Common myeloid progenitor, CD34-positive (primary cell): ENCODE results near the gene NPIPA1. TPM values are rescaled to one million over a fixed set of nuclear protein-coding genes. Genes with fewer than 3 reads are reported as not detected.
"Not testable (repeated sequence)": the region's sequence is repeated elsewhere in the genome, so short reads cannot be mapped to it uniquely, and the experiment has no call there.

ENCODE experiments used
- CTCF ChIA-PET: fragments of 350-600 bp; sonication (Branson Sonifier 250); formaldehyde crosslinking; loops from one replicate; lab custom pipeline; 2021; ENCODE audit warnings: antibody characterized with exemption; lab: Charles Lee
- POLR2A ChIA-PET: fragments of 350-600 bp; sonication (Branson Sonifier 250); formaldehyde crosslinking; loops from one replicate; lab custom pipeline; 2021; ENCODE audit warnings: antibody characterized with exemption; lab: Charles Lee
- DNase-seq, 3 donors: peaks; one replicate each; pipeline versions ENCODE4 v3.0.0 to v3.0.0-alpha.2; 2013
- H3K27ac ChIP-seq, 2 experiments: 1 replicate in 1 of 2; 2 replicates in 1 of 2; pipeline ENCODE4 v1.7.0; 2013; ENCODE audit warnings: inconsistent platforms in 2 of 2, low read length in 2 of 2, mild to moderate bottlenecking in 2 of 2, low read depth in 1 of 2, moderate library complexity in 1 of 2; ENCODE audit not compliant: severe bottlenecking in 2 of 2, insufficient read depth in 1 of 2, poor library complexity in 1 of 2
- H3K27me3 ChIP-seq, 5 experiments: replicated peaks in 2 of 5; 1 replicate in 3 of 5; 2 replicates in 2 of 5; pipeline versions ENCODE4 v1.6.1 to v1.7.0; 2013; ENCODE audit warnings: low read length in 4 of 5, mild to moderate bottlenecking in 2 of 5, moderate library complexity in 2 of 5, inconsistent platforms in 1 of 5; ENCODE audit not compliant: insufficient read depth in 5 of 5, control insufficient read depth in 4 of 5
- H3K36me3 ChIP-seq, 4 experiments: 1 replicate in 2 of 4; 2 replicates in 2 of 4; pipeline versions ENCODE4 v1.6.1 to v1.7.0; 2013; ENCODE audit warnings: low read length in 3 of 4, control low read depth in 1 of 4, mild to moderate bottlenecking in 1 of 4; ENCODE audit not compliant: control insufficient read depth in 4 of 4, insufficient read depth in 4 of 4
- H3K4me1 ChIP-seq, 4 experiments: 1 replicate in 3 of 4; 2 replicates in 1 of 4; pipeline versions ENCODE4 v1.6.1 to v1.7.1; 2013; ENCODE audit warnings: low read length in 3 of 4, mild to moderate bottlenecking in 3 of 4, control low read depth in 1 of 4, inconsistent platforms in 1 of 4, moderate library complexity in 1 of 4; ENCODE audit not compliant: control insufficient read depth in 4 of 4, insufficient read depth in 4 of 4; ENCODE audit errors: control extremely low read depth in 1 of 4
- H3K4me3 ChIP-seq, 7 experiments: 1 replicate in 4 of 7; 2 replicates in 3 of 7; pipeline versions ENCODE4 v1.5.1 to v1.7.0; 2013; ENCODE audit warnings: mild to moderate bottlenecking in 7 of 7, low read length in 6 of 7, moderate library complexity in 6 of 7, inconsistent platforms in 2 of 7, low read depth in 2 of 7, control low read depth in 1 of 7; ENCODE audit not compliant: insufficient read depth in 4 of 7, control insufficient read depth in 1 of 7; ENCODE audit errors: extremely low read depth in 1 of 7
- H3K9me3 ChIP-seq, 5 experiments: 1 replicate in 4 of 5; 2 replicates in 1 of 5; pipeline versions ENCODE4 v1.6.1 to v1.7.1; 2013; ENCODE audit warnings: low read length in 4 of 5, mild to moderate bottlenecking in 2 of 5, inconsistent platforms in 1 of 5, low read depth in 1 of 5, moderate library complexity in 1 of 5; ENCODE audit not compliant: control insufficient read depth in 4 of 5, insufficient read depth in 2 of 5; ENCODE audit errors: control extremely low read depth in 1 of 5
- WGBS: methylation state at CpG from one replicate; pipeline ENCODE4 v1.1.5; 2013; ENCODE audit not compliant: insufficient coverage; 5-methylcytosine and 5-hydroxymethylcytosine counted together
- polyA plus RNA-seq: library from polyadenylated mRNA; unstranded; fragments of 120-200 nt; gene quantifications from one replicate; pipeline ENCODE4 v1.2.1, GENCODE V29; 2013

Gene NPIPA1
- polyA plus RNA-seq: 93.9 TPM

DNA sequence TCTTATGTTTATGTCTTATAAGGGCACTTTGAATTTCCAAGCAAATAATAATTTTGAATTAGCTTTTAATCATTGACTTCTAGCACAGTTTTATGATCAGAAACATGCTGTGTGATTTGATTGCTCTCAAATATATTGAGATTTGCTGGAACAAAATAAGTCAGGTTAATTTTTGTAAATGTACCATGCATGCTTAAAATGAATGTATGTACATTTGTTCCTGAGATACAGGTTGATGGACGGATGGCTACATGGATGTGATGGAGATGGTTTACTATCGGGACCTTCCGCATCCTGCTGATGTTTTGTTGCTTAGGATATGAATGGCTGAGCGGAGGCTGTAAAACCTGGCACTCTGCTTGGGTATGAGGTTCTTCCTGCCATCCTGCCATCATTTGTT, at the start of gene NPIPA1:
Gene NPIPA1 (plus strand): TSS at position 301 of the 400 bp plus-strand sequence. CDS start 0 bp downstream, at position 301.
- H3K27me3 ChIP-seq, POLR2A ChIA-PET, H3K4me3 ChIP-seq, CTCF ChIA-PET, H3K9me3 ChIP-seq, H3K4me1 ChIP-seq, H3K36me3 ChIP-seq, DNase-seq, H3K27ac ChIP-seq: not testable (repeated sequence)
- no CpG with 5 or more reads among the region's 4 CpGs for WGBS

DNA sequence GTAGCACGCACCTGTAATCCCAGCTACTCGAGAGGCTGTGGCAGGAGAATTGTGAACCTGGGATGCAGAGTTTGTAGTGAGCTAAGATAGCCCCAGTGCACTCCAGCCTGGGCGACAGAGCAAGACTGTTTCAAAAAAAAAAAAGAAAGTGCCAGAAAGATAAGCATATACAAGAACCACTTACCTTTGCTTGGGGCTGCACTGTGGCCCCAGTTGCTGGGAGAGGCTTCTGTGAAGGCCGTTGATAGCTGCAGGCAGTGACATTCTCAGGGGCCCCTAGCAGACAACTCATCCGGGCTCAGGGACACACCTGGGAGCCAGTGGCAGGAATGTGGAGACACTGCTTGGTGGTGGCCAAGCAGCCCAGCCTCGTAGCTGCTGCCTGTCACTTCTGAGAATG, 45.1 kb upstream of the NPIPA1 start:
- DNase-seq, H3K27me3 ChIP-seq, POLR2A ChIA-PET, CTCF ChIA-PET, H3K27ac ChIP-seq, H3K36me3 ChIP-seq, H3K4me3 ChIP-seq, H3K9me3 ChIP-seq, H3K4me1 ChIP-seq: not testable (repeated sequence)
- WGBS: 100% methylated on average over 1 of the region's 6 CpGs

DNA sequence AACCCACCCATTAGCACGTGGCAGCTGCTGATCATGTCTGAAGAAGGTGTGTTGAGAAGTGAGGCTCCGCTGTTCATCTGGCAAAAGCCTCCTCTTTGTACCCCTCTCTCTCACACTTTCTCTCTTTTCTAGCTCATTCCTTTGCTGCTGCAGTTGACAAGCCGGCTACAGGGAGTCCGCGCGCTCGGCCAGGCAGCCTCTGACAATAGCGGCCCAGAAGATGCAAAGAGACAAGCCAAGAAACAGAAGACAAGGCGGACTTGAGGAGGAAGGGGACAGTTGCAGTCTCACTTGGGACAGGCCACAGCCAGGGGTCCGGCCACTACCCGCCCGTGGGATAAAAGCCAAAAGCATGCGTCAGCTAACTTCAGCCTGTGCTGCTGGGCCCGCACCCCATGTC, 41.9 kb upstream of the NPIPA1 start:
- CTCF ChIA-PET, H3K9me3 ChIP-seq, H3K27ac ChIP-seq, H3K36me3 ChIP-seq, H3K27me3 ChIP-seq, H3K4me1 ChIP-seq, POLR2A ChIA-PET, DNase-seq, H3K4me3 ChIP-seq: not testable (repeated sequence)
- WGBS: 93% methylated on average over 7 of the region's 14 CpGs

DNA sequence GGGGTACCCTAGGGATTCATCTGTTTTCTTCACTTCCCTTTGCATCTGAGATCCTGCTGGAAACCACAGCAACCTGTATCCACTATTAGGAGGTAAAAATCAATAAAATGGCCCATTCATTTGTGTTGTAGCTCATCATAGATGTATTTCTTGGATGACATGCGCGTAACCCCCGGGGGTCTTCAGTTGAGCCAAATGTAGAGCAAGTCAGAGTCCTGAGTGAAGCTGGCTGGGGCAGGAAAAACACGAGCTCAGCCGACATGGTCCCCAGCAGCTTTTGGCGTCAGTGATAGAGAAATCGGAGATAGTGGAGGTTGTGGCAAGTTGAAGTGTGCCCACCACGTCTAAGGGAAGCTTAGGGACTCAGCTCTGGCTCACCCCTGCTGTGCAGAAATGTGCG, 41.2 kb upstream of the NPIPA1 start:
- CTCF ChIA-PET, H3K27ac ChIP-seq, H3K27me3 ChIP-seq, H3K4me1 ChIP-seq, H3K4me3 ChIP-seq, DNase-seq, H3K9me3 ChIP-seq, H3K36me3 ChIP-seq, POLR2A ChIA-PET: not testable (repeated sequence)
- WGBS: 97% methylated on average over 3 of the region's 9 CpGs

DNA sequence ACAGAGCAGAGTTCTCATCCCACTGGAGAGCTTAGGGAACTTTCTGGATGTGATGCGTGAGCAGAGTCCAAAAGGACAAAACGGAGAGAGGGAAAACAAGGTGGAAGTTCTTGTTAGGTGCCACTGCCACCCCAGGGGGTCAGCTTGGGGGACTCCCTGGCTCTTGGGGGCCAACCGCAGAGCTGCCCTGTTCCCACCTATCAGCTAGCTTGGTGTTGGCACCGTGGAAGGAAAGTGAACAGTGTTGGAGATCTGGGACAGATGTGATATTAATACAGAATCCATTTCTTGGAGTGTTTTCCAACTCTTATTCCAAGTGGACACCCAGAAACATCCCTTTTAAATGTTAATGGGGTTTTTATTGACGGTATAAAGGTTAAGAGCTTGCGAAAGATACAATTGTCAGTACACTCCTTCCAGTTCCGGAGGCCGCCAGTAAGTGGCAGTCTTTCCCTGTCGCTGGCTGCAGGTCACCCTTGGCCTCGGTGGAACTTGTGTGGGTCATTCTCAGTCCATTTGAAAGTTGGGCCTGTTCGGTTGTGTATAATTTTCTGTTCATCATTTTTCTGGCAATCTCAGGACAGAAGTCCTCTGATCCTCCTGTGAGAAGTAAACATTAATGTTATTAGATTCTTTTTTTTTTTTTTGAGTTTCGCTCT, 40.1 kb upstream of the NPIPA1 start:
- H3K27me3 ChIP-seq, CTCF ChIA-PET, H3K4me3 ChIP-seq, H3K36me3 ChIP-seq, POLR2A ChIA-PET, H3K9me3 ChIP-seq, DNase-seq, H3K27ac ChIP-seq, H3K4me1 ChIP-seq: not testable (repeated sequence)
- WGBS: no CpG with 5 or more reads among the region's 12 CpGs

DNA sequence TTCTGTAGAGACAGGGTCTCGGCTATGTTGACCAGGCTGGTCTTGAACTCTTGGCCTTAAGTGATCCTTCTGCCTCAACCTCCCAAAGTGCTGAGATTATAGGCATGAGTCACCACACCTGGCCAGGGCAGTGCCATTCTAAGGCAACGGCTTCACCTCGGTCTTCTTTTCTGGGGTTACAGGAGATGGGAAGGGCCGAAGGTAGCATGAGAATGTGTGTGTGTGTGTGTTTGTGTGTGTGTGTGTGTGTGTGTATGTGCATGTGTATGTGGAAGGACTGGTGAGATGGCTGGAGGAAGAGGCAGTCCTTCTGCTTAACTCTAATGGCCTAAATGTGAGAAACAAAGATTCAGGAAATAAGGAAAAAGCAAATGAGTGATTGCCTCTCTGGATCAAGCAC, 39.1 kb upstream of the NPIPA1 start:
- CTCF ChIA-PET, POLR2A ChIA-PET, DNase-seq, H3K4me1 ChIP-seq, H3K27me3 ChIP-seq, H3K36me3 ChIP-seq, H3K4me3 ChIP-seq, H3K9me3 ChIP-seq, H3K27ac ChIP-seq: not testable (repeated sequence)
- 96% methylated on average over 3 of the region's 4 CpGs for WGBS

DNA sequence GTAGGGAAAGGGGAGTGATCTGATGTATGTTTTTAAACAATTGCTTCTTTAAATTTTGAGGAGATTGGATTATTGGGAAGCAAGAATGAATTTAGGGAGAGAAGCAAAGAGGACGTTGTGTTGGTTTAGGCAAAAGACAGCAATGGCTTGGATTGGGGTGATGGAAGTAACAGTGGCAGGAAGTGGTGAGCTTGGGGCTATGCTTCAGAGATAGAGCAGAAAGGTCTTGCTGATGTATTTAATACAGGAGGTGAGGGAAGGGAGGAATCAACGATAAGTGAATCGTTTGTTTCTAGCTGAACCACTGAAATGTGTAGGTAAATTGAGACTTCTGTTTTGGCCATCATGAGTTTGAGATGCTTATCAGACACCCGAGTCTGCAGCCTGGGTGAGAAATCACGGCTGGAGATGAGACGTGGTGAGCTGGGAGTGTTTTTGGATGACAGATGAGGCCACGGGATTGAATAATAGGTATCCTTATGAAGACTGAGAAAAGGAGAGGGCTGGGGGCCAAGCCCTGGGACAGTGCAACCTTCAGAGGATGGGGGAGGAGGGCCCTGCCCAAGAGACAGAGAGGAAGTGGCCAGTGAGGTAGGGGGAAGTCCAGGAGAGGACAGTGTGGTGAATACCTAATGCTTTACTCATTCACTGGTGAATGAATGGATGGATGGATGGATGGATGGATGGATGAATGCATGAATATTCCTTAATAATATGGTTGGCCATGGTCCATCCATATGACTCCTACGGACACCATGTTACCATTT, 33.9 kb upstream of the NPIPA1 start:
- H3K27me3 ChIP-seq, H3K4me1 ChIP-seq, H3K9me3 ChIP-seq, CTCF ChIA-PET, H3K4me3 ChIP-seq, POLR2A ChIA-PET, H3K36me3 ChIP-seq, H3K27ac ChIP-seq: not testable (repeated sequence)
- peak in 1 of 3 donors; percentile 1 for DNase-seq
- no CpG with 5 or more reads among the region's 8 CpGs for WGBS
